Measurements from ENCODE around the gene RAPGEF2.
"Not testable (repeated sequence)": the region's sequence is repeated elsewhere in the genome, so short reads cannot be mapped to it uniquely, and the experiment has no call there.

RAPGEF2 gene, protein sequence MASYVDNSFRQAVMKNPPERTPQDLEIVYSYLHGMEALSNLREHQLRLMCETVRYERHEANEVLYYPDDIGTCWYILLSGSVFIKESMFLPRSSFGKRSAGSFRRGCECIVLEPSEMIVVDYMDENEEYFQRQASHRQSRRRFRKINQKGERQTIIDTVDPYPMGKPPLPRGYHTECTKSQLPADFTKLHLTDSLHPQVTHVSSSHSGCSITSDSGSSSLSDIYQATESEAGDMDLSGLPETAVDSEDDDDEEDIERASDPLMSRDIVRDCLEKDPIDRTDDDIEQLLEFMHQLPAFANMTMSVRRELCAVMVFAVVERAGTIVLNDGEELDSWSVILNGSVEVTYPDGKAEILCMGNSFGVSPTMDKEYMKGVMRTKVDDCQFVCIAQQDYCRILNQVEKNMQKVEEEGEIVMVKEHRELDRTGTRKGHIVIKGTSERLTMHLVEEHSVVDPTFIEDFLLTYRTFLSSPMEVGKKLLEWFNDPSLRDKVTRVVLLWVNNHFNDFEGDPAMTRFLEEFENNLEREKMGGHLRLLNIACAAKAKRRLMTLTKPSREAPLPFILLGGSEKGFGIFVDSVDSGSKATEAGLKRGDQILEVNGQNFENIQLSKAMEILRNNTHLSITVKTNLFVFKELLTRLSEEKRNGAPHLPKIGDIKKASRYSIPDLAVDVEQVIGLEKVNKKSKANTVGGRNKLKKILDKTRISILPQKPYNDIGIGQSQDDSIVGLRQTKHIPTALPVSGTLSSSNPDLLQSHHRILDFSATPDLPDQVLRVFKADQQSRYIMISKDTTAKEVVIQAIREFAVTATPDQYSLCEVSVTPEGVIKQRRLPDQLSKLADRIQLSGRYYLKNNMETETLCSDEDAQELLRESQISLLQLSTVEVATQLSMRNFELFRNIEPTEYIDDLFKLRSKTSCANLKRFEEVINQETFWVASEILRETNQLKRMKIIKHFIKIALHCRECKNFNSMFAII (N-terminal part only)

DNA sequence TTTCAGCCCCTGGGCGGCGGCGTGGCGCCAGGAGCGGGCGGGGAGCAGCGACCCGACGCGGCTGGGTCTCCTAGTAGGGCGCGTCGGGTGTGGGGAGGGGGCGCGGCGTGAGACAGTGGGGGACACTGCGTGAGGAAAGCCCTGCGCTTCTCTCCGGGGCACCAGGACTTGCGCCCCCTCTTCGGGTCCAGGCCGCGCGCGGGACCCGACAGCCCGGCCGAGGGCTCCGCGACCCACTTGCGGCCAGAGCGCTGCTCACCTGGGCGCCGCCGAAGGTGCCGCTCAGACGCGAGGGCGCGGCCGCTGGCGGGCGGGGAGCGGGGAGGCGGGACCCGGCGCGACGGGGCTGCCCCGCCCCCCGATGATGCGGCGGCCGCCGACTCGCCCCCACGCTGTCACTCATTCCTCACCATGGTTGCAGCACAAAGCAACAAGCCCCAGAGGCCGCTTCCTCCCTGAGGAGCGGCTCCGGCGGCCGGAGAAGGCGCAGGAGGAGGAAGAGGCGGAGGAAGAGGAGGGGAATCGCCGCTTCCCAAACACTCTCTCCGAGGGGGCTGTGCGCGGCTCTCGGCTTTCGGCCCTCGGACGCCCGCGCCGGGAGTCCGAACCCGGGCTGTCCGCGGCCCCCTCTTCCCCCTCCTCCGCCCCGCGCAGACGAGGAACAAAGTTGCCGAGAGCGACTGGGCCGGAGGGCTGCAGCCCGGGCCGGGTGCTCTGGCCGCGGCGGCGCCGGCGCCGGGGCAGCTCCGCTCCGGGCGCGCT, at the start of gene RAPGEF2:
Gene RAPGEF2 (plus strand): TSS at position 458 of the 762 bp plus-strand sequence. CDS start 1,084 bp downstream, outside the sequence.
- no peak for TF ChIP-seq ZFX (IDR thresholded peaks at IDR 0.05; ENCODE audit: borderline replicate concordance)
- TF ChIP-seq, protein P1, sequence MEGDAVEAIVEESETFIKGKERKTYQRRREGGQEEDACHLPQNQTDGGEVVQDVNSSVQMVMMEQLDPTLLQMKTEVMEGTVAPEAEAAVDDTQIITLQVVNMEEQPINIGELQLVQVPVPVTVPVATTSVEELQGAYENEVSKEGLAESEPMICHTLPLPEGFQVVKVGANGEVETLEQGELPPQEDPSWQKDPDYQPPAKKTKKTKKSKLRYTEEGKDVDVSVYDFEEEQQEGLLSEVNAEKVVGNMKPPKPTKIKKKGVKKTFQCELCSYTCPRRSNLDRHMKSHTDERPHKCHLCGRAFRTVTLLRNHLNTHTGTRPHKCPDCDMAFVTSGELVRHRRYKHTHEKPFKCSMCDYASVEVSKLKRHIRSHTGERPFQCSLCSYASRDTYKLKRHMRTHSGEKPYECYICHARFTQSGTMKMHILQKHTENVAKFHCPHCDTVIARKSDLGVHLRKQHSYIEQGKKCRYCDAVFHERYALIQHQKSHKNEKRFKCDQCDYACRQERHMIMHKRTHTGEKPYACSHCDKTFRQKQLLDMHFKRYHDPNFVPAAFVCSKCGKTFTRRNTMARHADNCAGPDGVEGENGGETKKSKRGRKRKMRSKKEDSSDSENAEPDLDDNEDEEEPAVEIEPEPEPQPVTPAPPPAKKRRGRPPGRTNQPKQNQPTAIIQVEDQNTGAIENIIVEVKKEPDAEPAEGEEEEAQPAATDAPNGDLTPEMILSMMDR (IDR thresholded peaks at IDR 0.05): no peak
- H3K27ac ChIP-seq: peak within 1 kb of the TSS; percentile 89

DNA sequence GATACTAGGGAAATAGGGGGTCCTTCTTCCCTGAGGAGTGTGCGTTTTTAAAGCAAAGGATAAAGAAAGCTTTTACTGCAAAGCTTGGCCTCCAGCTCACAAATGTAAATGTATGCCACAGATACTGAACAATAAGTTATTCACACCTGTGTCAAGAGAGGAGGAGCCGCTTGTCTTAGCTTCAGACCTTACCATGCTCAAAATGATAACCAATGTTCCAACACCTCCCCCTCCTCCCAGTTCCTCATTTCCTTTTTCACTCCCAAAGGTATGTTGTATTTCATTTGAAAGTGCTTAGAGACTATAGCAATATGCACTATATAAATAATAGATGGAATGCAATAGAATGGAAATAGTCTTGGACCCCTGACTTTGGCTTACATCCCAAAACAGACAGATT, 47.0 kb upstream of the RAPGEF2 start:
- no peak for TF ChIP-seq ZFX (IDR thresholded peaks at IDR 0.05; ENCODE audit: borderline replicate concordance)
- TF ChIP-seq, protein P1 (IDR thresholded peaks at IDR 0.05): no peak
- no peak overlapping the region for H3K27ac ChIP-seq

DNA sequence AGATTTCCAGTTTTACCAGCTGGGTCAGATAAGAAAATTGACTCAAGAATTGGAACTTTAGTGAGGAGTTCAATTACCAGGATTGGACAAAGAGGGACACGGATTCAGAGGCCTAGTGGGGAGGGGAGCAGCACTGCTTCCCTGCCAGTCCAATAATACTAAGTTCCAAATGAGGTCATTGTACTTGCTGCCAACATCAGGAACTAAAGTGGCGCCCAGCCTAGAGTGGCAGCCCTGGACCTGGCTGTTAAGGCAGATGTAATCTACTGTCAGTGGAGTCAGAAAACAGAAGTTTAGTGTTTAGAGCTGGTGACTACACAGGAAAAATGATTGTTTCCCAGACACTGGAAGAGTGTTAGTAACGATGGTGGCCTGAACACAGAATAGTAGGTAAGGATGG, 42.7 kb upstream of the RAPGEF2 start:
- H3K27ac ChIP-seq: no peak overlapping the region
- TF ChIP-seq, protein P1 (IDR thresholded peaks at IDR 0.05): no peak
- no peak for TF ChIP-seq ZFX (IDR thresholded peaks at IDR 0.05; ENCODE audit: borderline replicate concordance)

DNA sequence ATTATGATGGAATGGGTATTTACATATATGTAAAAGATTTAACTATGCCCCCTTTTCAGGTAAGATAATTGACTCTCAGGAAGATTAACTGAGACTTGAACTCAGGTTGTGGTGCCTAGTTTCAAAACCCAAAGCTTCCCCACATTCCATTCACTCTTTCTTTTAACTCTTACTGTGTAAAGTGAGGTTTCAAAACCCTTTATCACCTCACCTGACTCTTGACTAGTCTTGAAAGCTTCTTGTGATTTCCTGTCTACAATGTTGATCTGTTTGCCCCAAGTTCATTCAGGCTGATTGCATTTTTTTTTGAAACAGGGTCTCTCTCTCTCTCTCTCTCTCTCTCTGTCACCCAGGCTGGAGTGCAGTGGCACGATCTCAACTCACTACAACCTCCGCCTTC, 40.5 kb upstream of the RAPGEF2 start:
- no peak overlapping the region for H3K27ac ChIP-seq
- TF ChIP-seq, protein P1 (IDR thresholded peaks at IDR 0.05): no peak
- TF ChIP-seq ZFX (IDR thresholded peaks at IDR 0.05; ENCODE audit: borderline replicate concordance): no peak

DNA sequence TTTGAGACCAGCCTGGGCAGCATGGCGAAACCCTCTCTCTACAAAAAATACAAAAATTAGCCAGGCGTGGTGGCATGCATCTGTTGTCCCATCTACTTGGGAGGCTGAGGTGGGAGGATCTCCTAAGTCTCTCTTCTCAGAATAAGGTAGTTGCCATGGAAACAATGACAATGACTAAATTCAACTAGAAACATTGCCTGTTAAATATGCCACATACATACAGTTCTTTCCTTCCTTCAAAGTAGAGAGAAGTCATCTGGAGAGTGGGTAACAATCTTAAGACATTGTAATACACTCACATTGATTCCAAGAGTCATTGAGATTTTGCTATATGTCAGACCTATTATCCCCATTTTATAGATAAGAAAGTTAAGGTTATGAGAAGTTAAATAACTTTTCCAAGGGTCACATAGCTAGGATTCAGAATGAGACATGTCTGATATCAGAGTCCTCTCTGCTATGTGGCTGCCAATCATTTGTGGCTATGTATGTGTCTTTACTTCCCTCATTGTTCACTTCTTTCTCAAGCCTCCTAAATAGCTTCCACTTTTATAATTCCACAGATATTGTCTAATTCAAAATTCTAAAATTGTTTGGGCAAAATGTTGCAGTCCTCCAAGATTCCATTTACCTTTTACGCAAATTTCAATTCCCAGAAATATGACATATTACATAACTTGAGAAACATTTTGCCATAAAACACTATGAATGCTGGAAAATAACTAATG, 37.2 kb upstream of the RAPGEF2 start:
- TF ChIP-seq, protein P1 (IDR thresholded peaks at IDR 0.05): no peak
- TF ChIP-seq ZFX (IDR thresholded peaks at IDR 0.05; ENCODE audit: borderline replicate concordance): no peak
- no peak overlapping the region for H3K27ac ChIP-seq

DNA sequence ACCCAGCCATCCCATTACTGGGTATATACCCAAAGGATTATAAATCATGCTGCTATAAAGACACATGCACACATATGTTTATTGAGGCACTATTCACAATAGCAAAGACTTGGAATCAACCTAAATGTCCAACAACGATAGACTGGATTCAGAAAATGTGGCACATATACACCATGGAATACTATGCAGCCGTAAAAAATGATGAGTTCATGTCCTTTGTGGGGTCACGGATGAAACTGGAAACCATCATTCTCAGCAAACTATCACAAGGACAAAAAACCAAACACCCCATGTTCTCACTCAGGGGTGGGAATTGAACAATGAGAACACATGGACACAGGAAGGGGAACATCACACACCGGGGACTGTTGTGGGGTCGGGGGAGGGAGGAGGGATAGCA, 34.7 kb upstream of the RAPGEF2 start:
- not testable (repeated sequence) for H3K27ac ChIP-seq

Measured in 22Rv1 (cell line).